Epithelial cell of esophagus (primary cell): Measurements from ENCODE around the gene FIG4.
"Not testable (repeated sequence)": the region's sequence is repeated elsewhere in the genome, so short reads cannot be mapped to it uniquely, and the experiment has no call there.

Experiments
- DNase-seq: peaks from one replicate; pipeline ENCODE4 v3.0.0; 2010; ENCODE audit warnings: low read depth
- H3K4me3 ChIP-seq: 2 replicates; pipeline ENCODE4 v1.5.1; 2011; ENCODE audit warnings: mild to moderate bottlenecking, low read length, control low read depth
- CTCF ChIP-seq: IDR thresholded peaks from 2 replicates; pipeline ENCODE4 v1.5.1; 2011; ENCODE audit warnings: low read depth, mild to moderate bottlenecking, low read length, control low read depth, inconsistent platforms; ENCODE audit not compliant: insufficient read depth; ENCODE audit errors: missing control alignments

The FIG4 gene

GRCh38 chr6:109821428-109821827 is 130.3 kb downstream of the FIG4 start:
- DNase-seq: no peak
- no peak overlapping the region for H3K4me3 ChIP-seq

GRCh38 chr6:109824105-109824504 is 133.0 kb downstream of the FIG4 start:
- DNase-seq: peak; percentile 10
- H3K4me3 ChIP-seq: no peak overlapping the region
- TF ChIP-seq CTCF: no peak

More at GRCh38 chr6:109821428-109821827, 130.3 kb downstream of the FIG4 start:
- no peak for TF ChIP-seq CTCF

DNA sequence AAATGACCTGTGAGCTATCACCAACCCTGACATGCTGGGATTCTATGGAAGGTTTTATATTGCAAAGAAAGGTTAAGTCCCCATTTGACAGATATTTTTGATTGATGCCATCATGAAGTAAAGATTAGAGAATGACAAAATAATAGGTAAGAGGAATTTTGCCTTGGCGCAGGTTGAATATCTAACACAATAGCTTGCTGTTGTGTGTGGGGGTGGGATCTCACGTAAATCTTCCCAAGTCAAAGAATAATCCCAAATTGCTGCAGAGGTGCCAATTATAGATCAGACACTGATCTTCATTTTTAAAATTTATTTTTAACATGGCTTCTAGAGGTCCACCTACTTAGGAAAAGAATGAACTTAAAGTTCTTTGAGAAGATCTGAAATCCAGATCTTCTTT is 135.5 kb downstream of the FIG4 start:
- DNase-seq: no peak
- no peak for TF ChIP-seq CTCF
- H3K4me3 ChIP-seq: no peak overlapping the region

GRCh38 chr6:109831352-109831751 is 140.3 kb downstream of the FIG4 start:
- not testable (repeated sequence) for H3K4me3 ChIP-seq, DNase-seq

- no peak overlapping the region for H3K4me3 ChIP-seq
- DNase-seq: no peak
- no peak for TF ChIP-seq CTCF
Observed at GRCh38 chr6:109834131-109834530, 143.0 kb downstream of the FIG4 start.

GRCh38 chr6:109834595-109835437 is 143.7 kb downstream of the FIG4 start:
- no peak for TF ChIP-seq CTCF
- H3K4me3 ChIP-seq: no peak overlapping the region
- no peak for DNase-seq

GRCh38 chr6:109840034-109840433 is 148.9 kb downstream of the FIG4 start:
- DNase-seq: no peak
- H3K4me3 ChIP-seq: no peak overlapping the region

More at GRCh38 chr6:109840034-109840433, 148.9 kb downstream of the FIG4 start:
- TF ChIP-seq CTCF: no peak
